Right renal pelvis (tissue), 4 donors: ENCODE measurements around the gene TOB1. TPM values are rescaled to one million over a fixed set of nuclear protein-coding genes. Genes with fewer than 3 reads are reported as not detected.

Experiments used
- DNase-seq, 4 donors: peaks; one replicate each; pipeline ENCODE4 v3.0.0-alpha.2; 2013; ENCODE audit warnings: low read depth in 4 of 4, low spot score in 3 of 4, missing footprints in 1 of 4
- polyA plus RNA-seq, 4 donors: library from polyadenylated mRNA; unstranded; fragments of 120-200 nt; gene quantifications; one replicate each; pipeline ENCODE4 v1.2.1, GENCODE V29; 2013; ENCODE audit not compliant: insufficient read length in 4 of 4

Gene TOB1
- polyA plus RNA-seq, 4 donors, result 36.9 to 63.5 (median 43.3) TPM

DNA sequence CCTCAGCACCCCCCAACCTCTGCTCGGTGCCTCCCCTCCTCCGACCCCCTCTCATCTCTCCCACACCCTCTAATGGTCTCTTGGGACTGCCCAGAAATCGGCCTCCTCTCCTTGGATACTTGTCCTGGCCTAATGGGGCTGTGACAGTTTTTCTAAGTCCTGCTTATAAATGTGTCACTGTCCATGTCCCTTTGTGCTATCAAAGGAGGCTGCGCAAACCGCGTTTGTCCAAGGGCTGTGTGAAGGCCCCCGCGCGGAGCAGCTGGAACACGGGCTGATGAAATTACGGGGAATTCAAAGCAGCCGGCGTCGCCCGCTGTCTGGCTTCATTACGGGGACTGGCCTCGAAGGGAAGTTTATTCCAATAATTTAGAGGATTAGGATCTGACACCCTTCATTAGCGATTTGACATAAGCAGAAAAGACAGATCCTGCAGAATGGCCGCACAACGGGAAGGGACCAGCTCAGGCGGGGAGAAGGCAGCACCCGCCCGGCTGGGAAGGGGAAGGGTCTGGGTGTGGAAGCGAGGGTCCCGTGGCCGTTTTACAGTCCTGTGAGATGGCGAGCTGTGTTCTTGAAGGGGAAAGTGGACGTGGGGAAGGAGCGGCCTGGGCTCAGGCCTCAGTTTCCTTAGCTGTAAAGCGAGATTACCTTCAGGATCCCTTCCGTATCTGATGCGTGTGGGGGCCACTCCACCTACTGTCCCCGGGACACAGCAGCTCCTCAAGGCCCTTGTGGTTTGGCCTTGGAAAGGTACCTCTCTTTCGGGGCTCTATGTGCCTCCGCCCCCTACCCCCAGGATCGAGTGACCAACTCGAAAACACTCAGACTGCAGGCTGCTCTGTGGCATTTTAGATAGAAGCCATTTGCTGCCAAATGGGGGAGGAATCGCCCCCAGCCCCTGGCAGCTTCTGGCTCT, 32.4 kb downstream of the TOB1 start:
- DNase-seq, result no peak

DNA sequence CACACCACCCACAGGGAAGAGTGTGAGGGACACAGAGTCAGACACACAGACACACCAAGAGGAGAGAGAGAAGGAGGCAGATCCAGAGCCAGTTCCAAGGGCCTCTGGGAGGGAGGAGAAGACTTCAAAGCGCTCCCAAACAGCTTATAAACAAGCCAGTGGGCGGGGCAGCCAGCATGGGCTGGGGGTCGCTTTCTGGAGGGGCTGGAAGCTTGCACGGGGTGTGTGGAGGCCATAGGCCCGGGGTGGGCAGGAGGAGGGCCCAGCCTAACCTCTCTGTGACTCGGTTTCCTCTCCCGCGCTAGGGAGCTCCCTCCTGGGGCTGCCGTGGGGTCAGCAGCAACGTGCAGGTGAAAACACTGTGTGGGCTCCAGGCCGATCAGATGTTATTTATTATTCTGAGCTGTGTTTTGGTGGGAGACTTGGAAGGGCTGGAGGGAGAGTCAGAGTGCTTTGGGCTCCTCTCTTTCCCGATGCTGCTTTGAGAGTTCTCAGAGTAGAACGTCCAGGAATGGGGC, 33.2 kb downstream of the TOB1 start:
- no peak for DNase-seq

DNA sequence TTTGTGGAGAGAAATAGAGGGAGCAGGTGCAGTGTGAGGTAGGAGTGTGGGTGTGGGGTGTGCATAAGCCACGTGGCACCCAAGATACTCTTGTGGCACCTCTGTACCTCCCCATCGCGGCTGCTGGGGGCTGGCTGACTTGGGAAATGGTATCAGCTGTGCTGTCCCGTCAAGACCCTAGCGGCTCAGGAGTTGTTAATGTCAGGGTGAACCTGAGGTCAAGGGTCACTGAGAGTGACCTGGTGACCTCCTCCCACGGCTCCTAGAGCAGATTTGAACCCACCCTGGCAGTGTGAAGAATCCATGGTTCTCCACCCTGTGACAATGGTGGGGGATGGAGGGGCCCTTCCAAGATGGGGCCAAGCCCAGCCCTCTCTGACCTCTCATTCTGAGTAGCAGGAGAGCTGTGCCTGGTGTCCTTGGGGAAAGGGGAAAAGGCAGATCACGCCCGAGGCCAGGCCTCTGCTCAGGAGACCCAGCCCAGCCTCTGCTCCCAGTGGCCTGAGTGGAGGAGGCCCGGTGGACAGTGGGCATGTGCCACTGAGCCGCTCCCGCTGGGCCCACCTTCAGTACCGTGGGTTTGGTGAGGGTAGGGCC, 33.8 kb downstream of the TOB1 start:
- no peak for DNase-seq

DNA sequence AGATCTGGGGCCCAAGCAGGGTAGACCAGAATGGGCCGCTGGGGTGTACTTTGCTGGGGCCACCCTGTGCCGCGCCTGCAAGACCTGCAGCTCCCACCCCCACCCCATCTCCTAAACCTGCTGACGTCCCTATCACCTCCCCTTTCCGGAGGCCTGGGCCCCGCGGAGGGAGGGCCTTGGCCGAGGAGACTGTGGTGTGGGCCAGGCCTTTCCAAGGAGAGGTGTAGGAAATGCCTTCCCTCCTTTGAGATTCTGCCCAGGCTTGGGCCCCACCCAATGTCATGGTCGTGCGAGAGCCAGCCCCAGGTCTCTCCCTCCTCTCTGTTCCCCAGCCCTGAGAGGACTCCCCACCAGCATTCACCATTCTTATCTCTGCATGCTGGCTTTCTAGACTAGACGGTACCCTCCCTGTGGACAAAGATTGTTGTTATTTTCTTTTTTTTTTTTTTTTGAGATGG, 34.7 kb downstream of the TOB1 start:
- DNase-seq, result no peak

DNA sequence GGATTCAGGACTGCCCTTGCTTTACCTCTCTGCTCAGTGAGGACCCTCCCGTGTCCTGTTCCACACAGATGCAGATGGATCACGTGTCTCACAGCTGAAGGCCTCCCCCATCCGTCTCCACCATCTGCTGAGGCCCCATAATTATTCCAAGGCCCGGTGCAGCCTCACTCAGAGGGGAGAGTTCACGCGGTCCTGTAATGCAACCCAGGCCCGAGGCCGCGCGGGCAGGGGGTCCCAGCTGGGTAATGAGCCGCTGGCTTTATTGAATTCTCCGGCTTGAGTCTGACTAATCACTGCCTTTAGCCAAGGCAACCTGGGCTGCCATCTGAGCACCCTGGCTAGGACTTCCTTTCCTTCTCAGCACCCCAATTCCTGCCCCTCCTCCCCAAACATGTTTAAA, 35.2 kb downstream of the TOB1 start:
- DNase-seq, result peak in 1 of 4 donors; percentile 50

DNA sequence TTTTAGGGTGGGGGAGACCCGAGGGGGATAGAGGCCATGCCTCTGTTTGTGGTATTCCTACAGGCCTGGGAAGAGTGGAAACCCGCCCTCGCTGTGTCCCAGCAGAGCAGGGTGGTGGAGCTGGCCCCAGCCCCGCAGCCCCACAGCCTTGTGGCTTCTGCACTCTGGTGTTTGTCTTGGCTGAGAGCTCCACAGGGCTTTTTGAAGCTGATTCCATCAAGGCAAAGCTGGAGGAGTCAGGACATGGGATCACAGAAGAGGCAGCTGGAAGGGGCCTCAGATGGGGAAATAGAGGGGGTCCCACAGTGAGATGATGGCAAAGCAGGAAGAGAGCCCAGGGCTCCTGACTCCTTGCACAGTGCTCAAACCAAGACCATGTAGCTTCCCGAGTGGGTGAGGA, 35.8 kb downstream of the TOB1 start:
- DNase-seq, result peak in 2 of 4 donors; percentile 56 to 62

DNA sequence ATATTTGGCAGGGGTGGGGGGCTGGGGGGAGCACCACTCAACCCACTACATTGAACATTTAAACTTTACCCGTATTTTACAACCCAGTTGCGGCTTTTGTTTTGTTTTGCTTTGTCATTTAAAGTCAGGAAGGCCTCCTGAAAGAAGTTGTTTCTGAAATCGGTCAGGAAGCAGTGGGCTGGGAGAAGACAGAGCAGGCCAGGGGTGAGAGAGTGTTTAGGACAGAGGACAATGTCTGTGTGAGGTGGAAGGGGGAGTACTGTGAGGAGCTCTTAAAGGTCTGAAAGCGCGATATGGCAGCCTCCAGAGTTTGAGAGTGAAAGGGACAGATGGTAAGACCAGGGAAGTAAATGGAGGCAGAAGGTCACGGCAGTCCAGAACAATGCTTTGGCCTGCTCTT, 36.8 kb downstream of the TOB1 start:
- DNase-seq, result no peak

DNA sequence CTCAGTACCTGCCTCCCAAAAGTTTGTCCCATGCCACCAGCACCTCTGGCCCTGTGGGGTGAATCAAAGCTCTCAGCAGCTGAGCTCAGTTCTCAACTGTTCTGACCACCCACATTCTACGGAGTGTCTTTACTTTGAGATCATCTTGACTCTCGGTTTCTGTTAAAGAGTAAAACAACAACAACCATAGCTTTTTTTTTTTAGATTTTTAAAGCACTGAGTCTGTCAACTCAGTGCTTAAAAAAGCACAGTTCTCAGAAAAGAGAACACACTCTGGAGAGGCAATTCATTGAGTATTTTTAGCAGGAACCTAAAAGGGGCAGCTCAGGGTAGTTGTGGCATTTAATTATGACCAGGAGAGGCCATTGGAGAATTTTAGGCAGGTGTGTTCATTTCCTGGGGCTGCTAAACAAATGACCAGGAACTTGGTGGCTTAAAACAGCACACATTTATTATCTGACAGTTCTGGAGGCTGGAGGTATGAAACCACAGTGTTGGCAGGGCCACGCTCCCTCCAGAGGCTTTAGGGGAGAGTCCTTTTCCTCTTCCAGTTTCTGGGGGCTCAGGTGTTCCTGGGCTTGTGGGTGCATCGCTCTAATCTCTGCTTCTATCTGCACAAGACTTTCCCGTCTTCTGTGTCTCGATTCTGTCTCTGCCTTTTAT, 37.5 kb downstream of the TOB1 start:
- DNase-seq, result no peak

DNA sequence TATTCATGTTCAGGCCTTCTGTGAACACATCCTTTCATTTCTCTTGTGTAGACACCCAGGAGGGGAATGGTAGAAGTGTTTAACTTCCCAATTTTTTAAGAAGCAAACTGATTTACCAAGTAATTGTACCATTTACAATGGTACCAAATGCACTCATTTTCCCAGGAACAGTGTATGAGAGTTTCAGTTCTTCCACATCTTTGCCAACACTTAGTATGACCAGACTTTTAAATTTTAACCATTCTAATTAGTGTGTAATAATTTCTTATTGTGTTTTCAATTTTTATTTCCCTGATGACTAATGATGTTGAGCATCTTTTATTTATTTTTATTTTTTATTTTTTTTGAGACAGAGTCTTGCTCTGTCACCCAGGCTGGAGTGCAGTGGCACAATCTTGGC, 41.0 kb downstream of the TOB1 start:
- DNase-seq, result no peak

DNA sequence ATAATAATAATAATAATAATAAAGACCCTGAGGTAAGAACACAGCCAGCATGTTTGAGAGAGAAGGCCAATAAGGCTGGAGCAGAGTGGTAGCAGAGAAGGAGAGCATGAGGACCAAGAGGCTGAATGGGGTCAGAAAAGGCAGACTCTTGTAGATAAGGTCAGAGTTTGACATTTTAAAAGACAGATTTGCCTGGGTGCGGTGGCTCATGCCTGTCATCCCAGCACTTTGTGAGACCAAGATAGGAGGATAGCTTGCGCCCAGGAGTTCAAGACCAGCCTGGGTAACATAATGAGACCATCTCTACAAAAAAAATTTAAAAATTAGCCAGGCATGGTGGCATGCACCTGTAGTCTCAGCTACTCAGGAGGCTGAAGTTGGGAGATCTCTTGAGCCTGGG, 41.7 kb downstream of the TOB1 start:
- no peak for DNase-seq

DNA sequence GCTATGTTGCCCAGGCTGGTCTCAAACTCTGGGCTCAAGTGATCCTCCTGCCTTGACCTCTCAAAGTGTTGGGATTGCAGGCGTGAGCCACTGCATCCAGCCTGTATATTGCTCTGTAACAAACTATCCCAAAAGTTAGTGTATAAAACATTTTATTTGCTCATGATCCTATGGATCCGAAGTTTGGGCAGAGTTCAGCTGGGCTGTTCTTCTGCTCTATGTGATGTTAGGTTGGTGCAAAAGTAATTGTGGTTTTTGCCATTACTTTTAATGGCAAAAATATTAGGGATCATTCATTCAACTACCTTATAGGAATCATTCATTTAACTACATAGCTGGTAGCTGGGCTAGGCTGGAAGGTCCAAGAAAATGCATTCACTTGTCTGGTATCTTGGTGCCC, 43.6 kb downstream of the TOB1 start:
- no peak for DNase-seq

DNA sequence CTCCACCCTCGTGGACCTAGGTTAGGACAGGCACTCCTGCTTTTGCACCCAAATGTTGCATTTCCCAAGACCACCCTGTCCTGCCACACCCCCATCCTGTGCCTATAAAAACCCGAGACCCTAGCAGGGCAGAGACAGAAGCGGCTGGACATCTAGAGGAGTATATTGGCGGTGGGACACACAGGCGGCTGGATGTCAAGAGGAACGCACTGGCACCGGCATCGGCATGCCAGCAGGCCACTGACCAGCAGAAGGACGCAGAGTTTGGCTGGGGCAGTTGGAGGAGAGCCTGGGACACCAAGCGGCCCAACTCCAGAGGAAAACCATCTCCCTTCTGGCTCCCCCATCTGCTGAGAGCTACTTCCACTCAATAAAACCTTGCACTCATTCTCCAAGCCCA, 45.5 kb downstream of the TOB1 start:
- DNase-seq, result no peak

DNA sequence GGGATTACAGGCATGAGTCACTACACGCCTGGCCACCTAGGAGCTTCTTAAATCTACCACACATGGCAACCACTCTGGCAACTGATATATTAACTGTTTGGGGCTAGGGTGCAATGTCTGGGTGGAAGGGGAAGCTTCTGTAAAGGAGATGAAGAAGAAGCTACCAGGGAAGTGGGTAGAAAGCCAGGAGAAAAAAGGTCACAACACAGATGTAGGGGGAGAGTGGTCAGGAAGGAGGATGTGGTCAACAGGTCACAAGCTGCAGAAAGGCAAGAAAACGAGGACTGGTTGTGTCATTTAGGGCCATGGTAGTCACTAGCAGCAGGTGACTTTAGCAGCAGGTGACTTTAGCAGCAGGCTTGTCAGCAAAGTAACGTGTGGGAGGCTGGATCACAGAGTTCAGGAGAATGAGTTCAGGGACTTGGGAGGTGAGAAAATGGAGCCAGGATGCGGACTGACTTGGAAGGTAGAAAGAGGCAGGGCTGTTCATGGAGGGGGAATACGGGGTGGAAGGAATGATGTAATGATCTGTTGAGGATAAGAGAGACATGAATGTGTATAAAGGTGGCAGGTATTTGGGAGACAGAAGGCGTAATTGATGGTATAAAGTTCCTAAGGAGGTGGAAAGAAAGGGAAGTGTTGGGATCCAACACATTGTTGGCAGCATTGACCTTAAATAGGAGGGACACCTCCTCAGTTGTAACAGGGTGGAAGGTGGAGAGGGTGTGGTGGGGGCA, 47.1 kb downstream of the TOB1 start:
- no peak for DNase-seq

DNA sequence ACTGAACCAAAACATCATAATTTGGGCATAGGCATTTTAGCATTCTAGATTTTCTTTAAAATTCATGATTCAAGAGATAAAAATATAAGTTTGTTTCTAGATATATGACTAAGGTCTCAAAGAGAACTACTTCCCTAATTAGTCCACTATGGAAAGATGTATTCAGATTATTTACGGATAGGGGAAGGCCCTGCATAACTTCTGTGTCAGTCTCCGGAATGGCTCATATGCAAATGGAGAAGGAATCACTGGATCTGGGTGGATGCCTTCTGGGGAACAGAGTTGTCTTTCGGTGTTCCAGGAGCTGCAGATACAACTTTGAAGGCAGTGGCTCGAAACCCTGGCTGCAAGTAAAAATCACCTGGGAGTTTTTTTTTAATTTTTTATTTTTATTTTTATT, 47.9 kb downstream of the TOB1 start:
- no peak for DNase-seq

DNA sequence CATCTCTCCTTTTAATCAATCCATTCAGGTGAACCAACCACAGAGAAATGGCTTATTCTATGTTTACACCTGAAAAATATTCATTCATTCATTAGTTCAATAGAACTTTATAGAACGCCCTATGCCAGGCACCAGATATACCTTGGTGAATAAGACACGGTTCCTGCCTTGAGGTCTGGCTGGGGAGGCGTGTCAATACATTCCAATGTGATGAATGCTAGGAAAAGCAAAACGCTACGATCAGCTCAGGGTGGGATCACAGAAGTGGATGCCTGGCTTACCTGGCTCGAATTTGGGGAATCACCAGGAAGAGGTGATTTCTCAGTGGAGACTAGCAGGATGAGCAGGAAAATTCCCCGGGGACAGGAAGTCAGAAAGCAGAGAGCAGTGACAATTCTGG, 48.3 kb downstream of the TOB1 start:
- no peak for DNase-seq

DNA sequence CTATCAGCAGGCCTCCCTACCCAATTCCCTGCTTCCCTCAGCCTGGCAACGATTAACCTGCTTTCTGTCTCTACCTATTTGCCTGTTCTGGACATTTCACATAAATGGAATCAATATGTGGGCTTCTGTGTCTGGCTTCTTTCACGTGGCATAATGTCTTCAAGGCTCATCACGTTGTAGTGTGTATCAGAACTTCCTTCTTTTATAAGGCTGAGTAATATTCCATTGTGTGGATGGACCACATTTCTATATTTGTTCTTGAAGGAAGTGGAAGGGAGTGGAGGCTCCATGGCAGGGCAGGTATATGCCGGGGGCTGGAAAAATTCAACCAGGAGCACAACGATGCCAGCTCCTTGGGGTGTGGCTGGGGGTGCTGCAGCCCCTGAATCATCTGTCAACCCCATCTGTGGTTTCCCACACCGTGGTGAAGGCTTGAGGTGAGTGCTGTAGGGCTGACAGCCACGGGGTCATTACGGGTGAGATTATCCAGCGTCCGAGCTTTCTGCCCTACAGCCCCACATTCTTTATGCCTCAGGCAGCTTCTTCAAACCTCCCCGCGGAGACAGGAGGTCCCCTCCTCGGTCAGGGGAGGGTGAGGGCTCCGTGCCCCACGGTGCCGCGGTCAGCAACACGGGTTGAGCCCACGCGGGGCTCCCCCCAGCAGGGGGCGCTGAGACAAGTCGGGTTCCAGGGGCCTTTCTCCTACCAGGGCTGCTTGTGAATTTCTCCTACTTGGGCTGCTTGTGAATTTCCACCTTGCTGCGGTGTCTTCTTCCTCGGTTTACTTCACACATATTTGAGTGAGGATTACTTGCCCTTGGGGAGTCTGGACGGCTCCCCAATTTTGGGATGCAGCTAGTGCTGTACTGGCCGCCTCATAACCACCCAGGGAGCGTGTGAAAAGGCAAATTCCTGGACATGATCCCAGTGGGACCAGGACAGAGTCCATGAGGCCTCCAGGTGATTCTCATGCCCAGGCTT, 49.1 kb downstream of the TOB1 start:
- DNase-seq, result no peak

DNA sequence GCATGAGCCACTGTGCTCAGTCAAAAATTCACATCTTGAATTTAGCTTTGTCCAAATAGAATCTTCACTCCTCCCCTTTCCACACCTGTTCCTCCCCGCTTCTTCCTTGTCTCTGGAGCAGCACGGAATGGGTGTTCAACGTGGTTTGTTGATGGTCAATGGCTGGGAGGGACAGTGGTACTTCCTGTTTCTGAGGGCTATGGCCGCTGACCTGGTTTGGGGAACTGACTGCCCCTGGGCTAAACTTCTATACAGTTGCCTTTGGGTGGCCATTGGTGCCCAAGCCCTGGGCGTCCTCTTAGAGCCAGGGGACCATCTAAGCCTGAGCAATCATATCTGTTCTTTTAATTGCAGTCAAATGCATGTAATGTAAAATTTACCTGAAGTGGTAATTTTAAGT, 49.9 kb downstream of the TOB1 start:
- no peak for DNase-seq

DNA sequence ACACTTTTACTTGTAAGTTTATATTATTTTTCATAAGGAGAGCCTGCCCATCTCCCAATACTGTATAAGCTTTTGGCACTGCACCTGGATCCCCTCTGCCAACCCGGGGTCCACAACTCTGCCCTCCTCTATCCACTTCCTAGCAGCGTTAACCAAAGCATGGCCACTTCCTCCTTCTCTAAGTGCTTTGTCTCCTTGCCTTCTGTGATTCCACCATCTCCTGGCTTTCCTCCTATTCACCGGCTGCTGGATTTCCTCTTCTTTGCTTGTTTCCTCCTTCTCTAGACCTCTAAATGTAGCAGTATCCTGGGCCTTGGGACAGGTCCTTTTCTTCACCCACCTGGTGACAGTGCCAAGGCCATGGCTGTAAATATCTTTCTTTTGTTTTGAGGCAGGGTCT, 50.8 kb downstream of the TOB1 start:
- DNase-seq, result no peak

DNA sequence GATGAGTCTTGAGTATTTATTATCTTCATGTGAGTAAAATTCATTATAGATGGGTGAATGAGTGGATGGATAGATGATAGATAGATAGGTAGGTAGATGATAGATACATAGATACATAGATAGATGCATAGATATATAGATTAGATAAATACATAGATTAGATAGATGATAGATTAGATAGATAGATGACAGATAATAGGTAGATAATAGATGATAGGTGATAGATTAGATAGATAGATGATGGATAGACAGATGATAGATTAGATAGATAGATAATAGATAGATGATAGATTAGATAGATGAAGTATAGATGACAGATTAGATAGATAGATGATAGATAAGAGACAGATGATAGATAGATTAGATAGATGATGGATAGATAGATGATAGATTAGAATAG, 52.6 kb downstream of the TOB1 start:
- DNase-seq, result no peak
